Measurements from ENCODE around the gene IFRD1.

GRCh38 chr7:112467867-112468266 lies 17.6 kb downstream of the IFRD1 start:
- TF ChIP-seq CTCF (IDR thresholded peaks at IDR 0.05) (no peak), POLR2A (IDR thresholded peaks at IDR 0.05; ENCODE audit: low read depth) (no peak), POLR2AphosphoS5 (IDR thresholded peaks at IDR 0.05) (no peak)
